IMR-90 (cell line): ENCODE measurements around the gene MRPL44.

Experiments used
- MXI1 ChIP-seq: IDR thresholded peaks from 2 replicates; pipeline ENCODE4 v1.6.1; 2012; ENCODE audit warnings: low read depth, mild to moderate bottlenecking, low read length, moderate library complexity, borderline replicate concordance
- POLR2A ChIP-seq: IDR thresholded peaks from 2 replicates; pipeline ENCODE4 v1.6.1; 2012; ENCODE audit warnings: mild to moderate bottlenecking, low read depth, low read length
- RCOR1 ChIP-seq: IDR thresholded peaks from 2 replicates; pipeline ENCODE4 v1.6.1; 2012; ENCODE audit warnings: mild to moderate bottlenecking, low read length, improper control_type of control experiment; ENCODE audit not compliant: insufficient replicate concordance
- SMC3 ChIP-seq: fragments of 150-350 bp; IDR thresholded peaks from 2 replicates; pipeline ENCODE4 v1.6.1; 2016; ENCODE audit warnings: low read depth, mild to moderate bottlenecking, antibody characterized with exemption, low read length, moderate library complexity
- TF ChIP-seq, protein P1 (sequence below): fragments of 150-350 bp; IDR thresholded peaks from 2 replicates; pipeline ENCODE4 v1.6.1; 2017; ENCODE audit warnings: mild to moderate bottlenecking, antibody characterized with exemption, low read length, low read depth
- TF ChIP-seq, protein P2 (sequence below): conservative IDR thresholded peaks from 2 replicates; pipeline ENCODE4 v1.5.1; 2012; ENCODE audit warnings: mild to moderate bottlenecking, low read depth, low read length, improper control_type of control experiment

DNA sequence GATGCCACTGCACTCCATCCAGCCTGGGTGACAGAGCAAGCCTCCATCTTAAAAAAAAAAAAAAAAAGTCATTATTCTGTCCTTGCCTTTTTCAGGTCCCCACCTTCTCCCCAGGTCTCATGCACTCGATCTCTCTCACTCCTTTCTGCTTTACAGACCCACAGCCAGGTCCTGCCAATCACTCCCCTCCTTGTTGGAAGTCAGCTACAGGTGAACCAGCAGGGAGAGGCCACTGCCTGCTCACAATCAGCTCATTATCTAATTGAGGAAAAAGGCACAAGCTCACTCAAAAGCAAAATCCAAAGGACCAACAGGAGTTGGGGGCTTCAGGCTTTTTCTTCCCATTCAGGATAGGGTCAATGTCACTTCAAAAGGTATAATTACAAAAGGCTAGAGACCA, 14.1 kb upstream of the MRPL44 start:
- TF ChIP-seq RCOR1 (no peak), SMC3 (no peak), MXI1 (no peak), POLR2A (no peak)
- TF ChIP-seq, protein P1, sequence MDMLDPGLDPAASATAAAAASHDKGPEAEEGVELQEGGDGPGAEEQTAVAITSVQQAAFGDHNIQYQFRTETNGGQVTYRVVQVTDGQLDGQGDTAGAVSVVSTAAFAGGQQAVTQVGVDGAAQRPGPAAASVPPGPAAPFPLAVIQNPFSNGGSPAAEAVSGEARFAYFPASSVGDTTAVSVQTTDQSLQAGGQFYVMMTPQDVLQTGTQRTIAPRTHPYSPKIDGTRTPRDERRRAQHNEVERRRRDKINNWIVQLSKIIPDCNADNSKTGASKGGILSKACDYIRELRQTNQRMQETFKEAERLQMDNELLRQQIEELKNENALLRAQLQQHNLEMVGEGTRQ: no peak
- TF ChIP-seq, protein P2, sequence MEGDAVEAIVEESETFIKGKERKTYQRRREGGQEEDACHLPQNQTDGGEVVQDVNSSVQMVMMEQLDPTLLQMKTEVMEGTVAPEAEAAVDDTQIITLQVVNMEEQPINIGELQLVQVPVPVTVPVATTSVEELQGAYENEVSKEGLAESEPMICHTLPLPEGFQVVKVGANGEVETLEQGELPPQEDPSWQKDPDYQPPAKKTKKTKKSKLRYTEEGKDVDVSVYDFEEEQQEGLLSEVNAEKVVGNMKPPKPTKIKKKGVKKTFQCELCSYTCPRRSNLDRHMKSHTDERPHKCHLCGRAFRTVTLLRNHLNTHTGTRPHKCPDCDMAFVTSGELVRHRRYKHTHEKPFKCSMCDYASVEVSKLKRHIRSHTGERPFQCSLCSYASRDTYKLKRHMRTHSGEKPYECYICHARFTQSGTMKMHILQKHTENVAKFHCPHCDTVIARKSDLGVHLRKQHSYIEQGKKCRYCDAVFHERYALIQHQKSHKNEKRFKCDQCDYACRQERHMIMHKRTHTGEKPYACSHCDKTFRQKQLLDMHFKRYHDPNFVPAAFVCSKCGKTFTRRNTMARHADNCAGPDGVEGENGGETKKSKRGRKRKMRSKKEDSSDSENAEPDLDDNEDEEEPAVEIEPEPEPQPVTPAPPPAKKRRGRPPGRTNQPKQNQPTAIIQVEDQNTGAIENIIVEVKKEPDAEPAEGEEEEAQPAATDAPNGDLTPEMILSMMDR: no peak
